MCF 10A (cell line): ENCODE results near the gene CPLX3. TPM values are rescaled to one million over a fixed set of nuclear protein-coding genes. Genes with fewer than 3 reads are reported as not detected.

Source experiments
- BruUV-seq: library from RNA; stranded (reverse); fragments of 400-500 nt; replicated peaks from 2 replicates; lab custom pipeline; 2021; lab: Mats Ljungman, UMichigan
- CTCF ChIA-PET: fragments of 300-600 bp; sonication (Branson Sonifier 250); formaldehyde crosslinking; extraction: SDS; loops from one replicate; lab custom pipeline; 2021; ENCODE audit warnings: antibody characterized with exemption, inconsistent platforms; lab: Yijun Ruan, JAX
- POLR2A ChIA-PET: fragments of 300-600, 350-650 bp; sonication (Branson Sonifier 250); formaldehyde crosslinking; extraction: SDS; loops from one replicate; lab custom pipeline; 2020; ENCODE audit warnings: antibody characterized with exemption, inconsistent platforms; lab: Yijun Ruan, JAX
- DNase-seq: peaks from one replicate; pipeline ENCODE4 v3.0.0-alpha.2; 2018; ENCODE audit not compliant: unreplicated experiment
- H3K27ac Mint-ChIP-seq: one replicate; pipeline ENCODE4 v1.8.0; 2022; ENCODE audit warnings: mild to moderate bottlenecking, low read depth, mixed read lengths; ENCODE audit not compliant: unreplicated experiment
- H3K27me3 Mint-ChIP-seq: one replicate; pipeline ENCODE4 v1.8.0; 2022; ENCODE audit warnings: mixed read lengths; ENCODE audit not compliant: insufficient read depth, unreplicated experiment
- H3K36me3 Mint-ChIP-seq: one replicate; pipeline ENCODE4 v1.8.0; 2022; ENCODE audit warnings: mild to moderate bottlenecking, moderate library complexity, mixed read lengths; ENCODE audit not compliant: insufficient read depth, unreplicated experiment
- H3K4me1 Mint-ChIP-seq: one replicate; pipeline ENCODE4 v1.8.0; 2022; ENCODE audit warnings: mixed read lengths; ENCODE audit not compliant: insufficient read depth, unreplicated experiment
- H3K4me3 Mint-ChIP-seq: one replicate; pipeline ENCODE4 v1.8.0; 2022; ENCODE audit warnings: mild to moderate bottlenecking, moderate library complexity, mixed read lengths; ENCODE audit not compliant: unreplicated experiment
- H3K9me3 Mint-ChIP-seq: one replicate; pipeline ENCODE4 v1.8.0; 2022; ENCODE audit warnings: mixed read lengths; ENCODE audit not compliant: unreplicated experiment
- CTCF ChIP-seq: fragments of 200-600 bp; IDR thresholded peaks from one replicate; pipeline ENCODE4 v1.8.0; 2022; ENCODE audit warnings: antibody characterized with exemption, mild to moderate bottlenecking; ENCODE audit not compliant: unreplicated experiment
- intact Hi-C: fragments of 100-400 bp; cut with micrococcal nuclease; formaldehyde crosslinking; loops from 2 replicates; pipeline ENCODE4 v1.14.1; 2022
- total RNA-seq: library from RNA; stranded (reverse); gene quantifications from 2 replicates; pipeline ENCODE4 v1.2.3, GENCODE V29; 2022

Gene CPLX3
- total RNA-seq, 1 experiment from 2014 or later = not detected

DNA sequence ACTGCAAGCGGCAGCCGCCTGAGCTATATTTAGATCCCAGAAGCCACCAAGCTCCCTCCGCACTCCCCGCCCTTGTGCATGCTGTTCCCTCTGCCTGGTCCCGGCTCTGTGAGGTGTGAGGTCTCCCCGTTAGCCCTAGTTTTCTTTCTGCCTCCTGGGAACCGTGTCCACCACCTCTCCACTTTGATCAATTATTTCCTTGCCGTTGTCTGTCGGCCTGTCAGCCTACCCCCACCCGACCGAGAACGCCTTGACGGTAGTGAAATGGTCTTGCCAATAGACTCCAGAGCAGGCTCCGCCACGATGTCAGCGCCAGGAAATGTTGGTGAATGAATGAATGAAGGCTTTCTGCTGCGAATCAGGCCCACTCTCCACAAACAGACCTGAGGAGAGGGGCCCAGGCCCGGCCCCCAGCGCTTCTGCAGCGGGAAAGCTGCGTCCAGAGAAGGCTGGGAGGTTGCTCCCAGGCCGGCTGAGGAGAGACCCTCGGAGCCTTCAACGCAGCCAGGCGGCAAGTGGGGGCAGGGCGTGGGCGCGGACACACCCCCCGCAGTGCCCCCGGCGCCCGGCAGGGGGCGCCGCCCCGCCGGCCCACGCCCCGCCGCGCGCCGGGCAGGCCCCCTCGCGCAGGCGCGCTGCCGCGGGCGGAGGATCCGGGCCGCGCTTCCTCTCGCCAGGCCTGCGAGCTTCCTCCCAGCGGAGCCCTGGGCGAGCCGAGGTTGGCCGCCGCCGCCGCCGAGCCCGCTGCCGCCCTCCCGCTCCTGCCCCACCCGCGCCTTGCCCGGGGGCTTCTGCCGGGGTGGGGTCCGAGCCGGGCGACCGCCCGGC, 44.8 kb upstream of the CPLX3 start, which contains the start of gene CSK:
Gene CSK (plus strand): TSS at position 650 of the 828 bp plus-strand sequence. CDS start 16,218 bp downstream, outside the sequence.
- Mint-ChIP-seq H3K4me1 (peaks cover 23% of the 10 kb centered on the region), H3K36me3 (no peaks in the 10 kb centered on the region), H3K4me3 (peak within 1 kb of the TSS; percentile 92), H3K27me3 (no peaks in the 10 kb centered on the region), H3K9me3 (no peaks in the 10 kb centered on the region), H3K27ac (peak within 1 kb of the TSS; percentile 85)
- ChIA-PET CTCF (interaction anchor here (0.6 to 26.4 kb wide), 18 partner anchors 11 to 1021 kb away, joined by 3 to 632 read pairs (median 4); no protein-coding TSS in a partner anchor), POLR2A (interaction anchor here (0.5 to 4.3 kb wide), 7 partner anchors 11 to 175 kb away, joined by 3 to 33 read pairs (median 5); partner anchors contain the start of genes FAM219B and RPP25)
- no TSS peak for BruUV-seq
- intact Hi-C loops = loop anchor here (1.0 to 10.0 kb wide), 2 partner anchors 54 to 423 kb away; partner anchors contain the start of gene C15orf39
- peak; percentile 58 for TF ChIP-seq CTCF
- DNase-seq = peak; percentile 68

DNA sequence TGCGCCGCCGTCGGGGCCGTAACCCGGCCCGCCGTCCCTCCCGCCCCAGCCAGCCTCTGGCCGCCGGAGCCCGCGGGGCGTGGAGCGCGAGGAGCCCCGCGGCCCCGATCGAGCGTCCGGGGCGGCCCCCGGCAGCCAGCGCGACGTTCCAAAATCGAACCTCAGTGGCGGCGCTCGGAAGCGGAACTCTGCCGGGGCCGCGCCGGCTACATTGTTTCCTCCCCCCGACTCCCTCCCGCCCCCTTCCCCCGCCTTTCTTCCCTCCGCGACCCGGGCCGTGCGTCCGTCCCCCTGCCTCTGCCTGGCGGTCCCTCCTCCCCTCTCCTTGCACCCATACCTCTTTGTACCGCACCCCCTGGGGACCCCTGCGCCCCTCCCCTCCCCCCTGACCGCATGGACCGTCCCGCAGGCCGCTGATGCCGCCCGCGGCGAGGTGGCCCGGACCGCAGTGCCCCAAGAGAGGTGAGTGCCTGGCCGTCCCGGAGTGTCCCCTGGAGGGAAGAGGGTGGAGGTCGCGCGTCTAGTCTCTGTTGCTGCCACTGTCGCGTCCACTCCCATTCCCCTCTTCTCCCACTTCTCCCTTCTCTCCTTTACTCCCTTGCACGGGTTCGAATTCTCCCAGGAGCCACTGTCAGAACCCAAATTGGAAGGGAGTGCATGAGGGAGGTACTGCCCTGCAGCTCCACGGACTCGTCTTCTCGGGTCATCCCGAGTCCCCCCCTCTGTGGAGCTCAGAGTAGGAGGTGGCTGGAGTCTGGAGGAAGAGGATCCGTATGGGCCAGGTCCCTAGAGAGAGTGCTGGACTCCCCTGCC, 44.0 kb upstream of the CPLX3 start:
- Mint-ChIP-seq H3K27ac (peak overlapping the region; percentile 85), H3K4me3 (peak overlapping the region; percentile 92), H3K36me3 (no peaks in the 10 kb centered on the region), H3K27me3 (no peaks in the 10 kb centered on the region), H3K9me3 (no peaks in the 10 kb centered on the region), H3K4me1 (peaks cover 23% of the 10 kb centered on the region)
- BruUV-seq = no TSS peak
- no peak for DNase-seq
- no peak for TF ChIP-seq CTCF
- CTCF ChIA-PET = interaction anchor here (0.6 to 26.4 kb wide), 15 partner anchors 11 to 407 kb away, joined by 3 to 632 read pairs (median 5); no protein-coding TSS in a partner anchor
- intact Hi-C loops = loop anchor here (10.0 kb wide), 1 partner anchor 422 kb away; the partner anchor contains the start of gene C15orf39
- POLR2A ChIA-PET = interaction anchor here (1.0 to 4.3 kb wide), 13 partner anchors 10 to 174 kb away, joined by 3 to 33 read pairs (median 5); partner anchors contain the start of genes CLK3, FAM219B and RPP25

DNA sequence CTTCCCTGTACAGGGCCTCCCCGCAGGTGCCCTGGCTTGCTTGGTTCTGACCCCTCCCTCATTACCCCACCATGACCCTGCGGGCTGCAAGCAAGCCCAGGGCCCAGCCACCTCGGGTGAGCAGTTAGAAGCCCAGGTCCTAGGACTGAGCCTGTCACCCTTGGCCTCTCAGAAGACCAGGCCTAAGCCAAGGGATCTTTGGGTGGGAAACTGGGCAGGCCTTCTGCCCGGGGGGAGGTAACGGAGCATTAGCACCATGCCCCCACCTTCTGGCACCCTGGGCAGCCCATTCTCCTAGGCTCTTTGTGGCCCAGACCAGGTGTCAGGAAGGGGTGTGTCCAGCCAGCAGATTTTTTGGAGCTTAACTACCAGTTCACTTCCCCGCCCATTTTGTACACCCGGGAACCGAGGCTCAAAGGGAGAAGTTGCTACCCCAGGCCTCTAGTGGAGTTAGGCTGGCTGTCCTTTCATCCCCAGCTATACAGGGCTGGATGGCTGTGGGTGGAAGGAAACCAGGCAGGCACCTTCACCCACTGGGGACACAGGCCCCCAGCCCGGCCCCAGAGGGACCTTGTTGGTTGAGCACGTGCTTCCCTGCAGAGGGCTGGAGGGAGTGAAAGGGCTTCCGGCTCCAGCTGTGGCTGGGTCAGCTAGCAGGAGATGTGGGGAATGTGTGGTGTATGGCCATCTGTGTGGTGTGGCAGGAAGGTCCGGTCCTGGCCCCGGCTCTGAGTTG, 43.2 kb upstream of the CPLX3 start:
- TSS peak; percentile 23 for BruUV-seq
- H3K4me1 Mint-ChIP-seq = peaks cover 29% of the 10 kb centered on the region
- peak overlapping the region; percentile 92 for H3K4me3 Mint-ChIP-seq
- ChIA-PET POLR2A (interaction anchor here (0.6 to 4.3 kb wide), 17 partner anchors 9 to 668 kb away, joined by 3 to 33 read pairs (median 4); partner anchors contain the start of genes CLK3, FAM219B and SIN3A), CTCF (interaction anchor here (0.7 to 5.8 kb wide), 14 partner anchors 10 to 408 kb away, joined by 3 to 26 read pairs (median 4); no protein-coding TSS in a partner anchor)
- H3K27me3 Mint-ChIP-seq = no peaks in the 10 kb centered on the region
- no peak for TF ChIP-seq CTCF
- peak overlapping the region; percentile 85 for H3K27ac Mint-ChIP-seq
- intact Hi-C loops = loop anchor here (10.0 kb wide), 1 partner anchor 422 kb away; the partner anchor contains the start of gene C15orf39
- H3K36me3 Mint-ChIP-seq = no peaks in the 10 kb centered on the region
- peak; percentile 52 for DNase-seq
- H3K9me3 Mint-ChIP-seq = no peaks in the 10 kb centered on the region
